GM19438 (cell line): ENCODE data around the gene RAP1GDS1.
"Not testable (repeated sequence)": the region's sequence is repeated elsewhere in the genome, so short reads cannot be mapped to it uniquely, and the experiment has no call there.

ENCODE experiments used
- ATAC-seq: cut with Tn5 transposase; IDR thresholded peaks from one replicate; pipeline ENCODE4 v1.9.1; 2021; ENCODE audit warnings: low read depth; ENCODE audit not compliant: unreplicated experiment

Gene RAP1GDS1

GRCh38 chr4:98345838-98346237 is 84.7 kb downstream of the RAP1GDS1 start:
- ATAC-seq = no peak

- no peak for ATAC-seq
Observed at GRCh38 chr4:98352396-98352795, 91.2 kb downstream of the RAP1GDS1 start.

DNA sequence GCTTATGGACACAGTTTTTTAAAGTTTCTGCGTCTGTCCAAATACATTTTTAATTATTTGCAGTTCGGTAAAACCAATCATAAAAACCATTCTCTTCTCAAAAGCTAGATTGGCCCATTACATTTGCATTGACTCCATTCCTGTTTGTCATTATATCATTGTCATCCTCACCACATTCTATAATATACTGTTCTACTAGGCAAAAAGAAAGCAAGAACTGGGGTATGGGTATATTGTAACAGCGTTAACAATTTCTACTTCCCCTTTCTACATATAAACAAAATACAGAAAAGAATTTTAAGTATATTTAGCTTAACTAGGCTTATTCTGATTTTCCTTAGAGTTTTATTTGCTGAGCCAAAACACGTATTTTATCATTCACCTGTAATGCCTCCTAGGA is 91.8 kb downstream of the RAP1GDS1 start:
- no peak for ATAC-seq

DNA sequence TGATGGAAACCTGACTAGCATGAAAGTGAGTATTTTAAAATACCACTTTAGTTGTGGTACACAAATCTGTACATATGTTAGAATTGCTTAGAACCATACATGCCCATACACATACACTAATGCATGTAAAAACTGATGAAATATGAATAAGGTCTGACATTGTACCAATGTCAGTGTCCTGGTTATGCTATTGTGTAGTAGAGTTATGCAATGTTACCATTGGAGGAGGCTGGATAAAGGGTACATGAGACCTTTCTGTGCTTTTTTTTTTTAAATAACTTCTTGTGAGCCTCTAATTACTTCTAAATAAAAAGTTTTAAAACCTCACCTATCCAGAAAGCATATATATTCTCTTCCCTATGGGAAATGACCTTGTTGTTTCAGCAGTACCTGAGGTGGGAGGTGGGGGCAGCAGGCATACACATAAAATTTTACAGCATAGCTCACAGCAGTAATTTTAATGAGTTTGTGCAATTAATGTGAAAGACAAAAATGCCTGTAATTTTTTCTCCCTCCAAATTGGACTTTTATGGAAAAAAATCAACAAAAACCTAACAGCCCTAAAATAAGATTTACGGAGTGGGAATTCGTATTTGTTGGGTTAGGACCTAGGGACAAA is 97.6 kb downstream of the RAP1GDS1 start:
- no peak for ATAC-seq

GRCh38 chr4:98359646-98360045 is 98.5 kb downstream of the RAP1GDS1 start:
- ATAC-seq = no peak

GRCh38 chr4:98363431-98363830 is 102.2 kb downstream of the RAP1GDS1 start:
- no peak for ATAC-seq

GRCh38 chr4:98366275-98366674 is 105.1 kb downstream of the RAP1GDS1 start:
- ATAC-seq = not testable (repeated sequence)

GRCh38 chr4:98368000-98368399 is 106.8 kb downstream of the RAP1GDS1 start:
- ATAC-seq = not testable (repeated sequence)

DNA sequence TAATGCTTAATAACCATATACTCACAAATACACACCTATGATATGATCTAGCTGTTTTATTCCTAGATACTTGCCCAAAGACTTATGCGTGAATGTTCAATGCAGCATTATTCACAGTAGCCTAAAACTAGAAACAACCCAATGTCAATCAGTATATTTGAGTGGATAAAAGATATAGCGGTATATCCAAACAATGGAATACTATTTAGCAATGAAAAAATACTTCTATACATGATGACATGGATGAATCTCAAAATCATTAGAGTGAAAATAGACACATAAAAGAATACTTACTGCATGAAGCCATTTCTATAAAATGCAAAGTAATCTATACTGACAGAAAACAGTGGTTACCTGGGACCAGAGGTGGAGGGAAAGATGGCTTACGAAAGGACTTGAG is 108.1 kb downstream of the RAP1GDS1 start:
- no peak for ATAC-seq

DNA sequence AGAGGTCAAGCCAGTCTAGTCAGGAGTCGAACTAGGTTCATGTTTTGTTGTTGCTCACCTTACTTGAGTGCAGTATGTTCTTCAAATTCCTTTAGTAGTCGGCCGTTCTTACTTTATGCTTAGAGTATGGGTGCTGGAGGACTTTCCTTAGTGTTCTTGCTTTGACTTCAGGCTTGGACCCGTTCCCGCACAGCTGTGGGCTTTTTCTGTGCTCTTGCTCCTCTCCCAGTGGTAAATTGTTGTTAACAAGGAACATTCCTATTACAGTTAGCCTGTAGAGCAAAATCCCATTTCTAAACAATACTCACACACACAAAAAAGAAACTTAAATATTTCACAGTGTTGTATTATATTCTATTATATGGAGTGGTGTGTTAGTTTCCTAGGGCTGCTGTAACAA is 113.5 kb downstream of the RAP1GDS1 start:
- ATAC-seq = no peak

- ATAC-seq = no peak
Observed at GRCh38 chr4:98377559-98377958, 116.4 kb downstream of the RAP1GDS1 start.

DNA sequence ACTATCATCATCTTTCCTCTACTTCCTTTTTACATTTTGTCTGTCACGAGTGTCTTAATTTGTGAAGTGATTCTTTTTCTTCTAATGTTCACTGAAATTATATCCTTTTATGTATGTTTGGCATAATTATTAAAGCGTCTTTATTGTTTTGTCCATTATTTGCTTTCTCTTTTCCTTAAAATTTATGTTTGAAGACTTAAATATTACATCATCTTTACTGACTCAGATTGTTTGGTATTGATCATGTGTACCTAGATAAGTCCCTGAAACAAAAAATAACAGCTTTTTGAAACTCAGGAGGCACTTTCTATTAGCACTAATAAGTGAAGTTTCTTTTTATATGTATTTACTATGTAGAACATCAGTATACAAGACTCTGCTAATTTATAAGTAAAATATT is 120.1 kb downstream of the RAP1GDS1 start:
- ATAC-seq = no peak

DNA sequence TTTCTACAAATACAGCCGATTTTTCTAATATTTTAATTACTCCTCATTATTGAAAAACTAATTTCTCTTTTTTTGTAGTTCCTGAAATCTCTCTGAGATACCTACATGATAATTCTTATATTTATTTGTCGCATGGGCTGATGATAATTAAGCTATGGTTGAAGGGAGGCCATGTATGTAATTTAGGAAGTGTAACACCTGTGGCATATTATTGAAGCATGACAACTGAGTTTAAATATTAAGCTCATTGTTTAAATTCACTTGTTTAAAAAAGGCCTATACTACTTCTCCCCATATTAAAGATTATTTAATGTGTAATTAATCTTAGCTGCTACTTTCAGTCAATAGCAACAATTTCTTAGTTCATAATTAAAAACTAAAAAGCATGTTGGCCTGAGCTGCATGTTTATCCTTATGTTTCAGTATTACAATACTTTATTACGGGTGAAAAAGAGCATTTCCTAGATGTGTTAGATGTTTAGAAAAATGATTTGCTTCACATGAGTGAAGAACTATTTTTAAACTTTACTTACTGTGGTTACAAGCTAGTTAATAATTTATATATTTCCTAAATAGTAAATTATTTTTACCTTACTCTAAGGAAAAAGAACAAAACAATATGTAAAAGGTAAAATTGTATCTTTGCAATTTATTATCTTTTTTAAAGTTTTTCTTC is 122.4 kb downstream of the RAP1GDS1 start:
- ATAC-seq = peak; percentile 84

DNA sequence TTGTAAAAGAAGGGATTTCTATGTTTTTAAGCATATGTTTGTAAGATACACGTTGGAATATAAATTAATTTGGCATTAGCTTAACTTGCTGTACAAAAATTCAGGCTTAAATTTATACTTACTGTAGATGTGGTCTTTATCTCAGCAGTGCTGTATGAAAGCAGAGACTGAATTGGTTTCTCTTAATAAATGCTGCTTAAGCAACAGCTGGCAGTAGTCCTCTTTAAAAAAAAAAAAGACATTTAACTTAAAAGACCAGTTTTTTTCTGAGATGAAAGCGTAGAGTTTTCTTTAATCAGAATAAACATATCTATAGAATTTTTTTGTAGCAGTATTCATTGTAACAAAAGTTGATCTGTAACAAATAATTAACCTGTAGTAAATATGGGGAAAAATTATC is 124.6 kb downstream of the RAP1GDS1 start:
- no peak for ATAC-seq

DNA sequence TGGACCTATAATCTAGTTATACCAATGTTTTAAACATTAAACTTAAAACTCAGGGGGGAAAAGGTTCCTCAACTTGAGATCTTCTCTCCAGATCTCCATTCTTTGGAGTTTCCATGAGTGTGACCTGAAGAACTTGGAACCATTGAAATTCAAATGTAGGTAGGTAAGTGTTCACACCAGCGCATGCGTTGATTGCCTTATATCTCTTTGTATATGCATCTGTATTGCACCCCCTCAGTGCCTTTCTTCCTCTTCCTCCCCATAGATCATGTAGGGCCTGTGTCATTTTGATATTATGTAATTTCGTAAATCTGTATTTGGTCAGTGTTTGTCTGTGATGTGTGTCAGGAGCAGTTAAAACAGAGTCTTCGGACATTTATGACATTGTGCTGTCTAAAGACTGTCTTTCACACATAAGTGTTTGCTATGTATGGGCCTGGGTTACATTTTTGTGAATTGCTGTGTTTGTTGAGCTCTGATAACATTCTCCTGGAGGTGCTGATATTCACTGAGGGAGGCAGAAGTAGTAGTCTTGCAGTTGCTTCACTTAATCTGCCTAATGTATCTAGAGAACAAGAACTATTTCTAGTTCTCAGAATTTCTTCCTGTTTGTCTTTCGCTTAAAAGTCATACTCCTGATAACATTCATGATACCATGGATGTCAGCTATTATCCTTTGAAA is 126.3 kb downstream of the RAP1GDS1 start:
- ATAC-seq = no peak

- ATAC-seq = no peak
Observed at GRCh38 chr4:98394134-98394533, 132.9 kb downstream of the RAP1GDS1 start.

DNA sequence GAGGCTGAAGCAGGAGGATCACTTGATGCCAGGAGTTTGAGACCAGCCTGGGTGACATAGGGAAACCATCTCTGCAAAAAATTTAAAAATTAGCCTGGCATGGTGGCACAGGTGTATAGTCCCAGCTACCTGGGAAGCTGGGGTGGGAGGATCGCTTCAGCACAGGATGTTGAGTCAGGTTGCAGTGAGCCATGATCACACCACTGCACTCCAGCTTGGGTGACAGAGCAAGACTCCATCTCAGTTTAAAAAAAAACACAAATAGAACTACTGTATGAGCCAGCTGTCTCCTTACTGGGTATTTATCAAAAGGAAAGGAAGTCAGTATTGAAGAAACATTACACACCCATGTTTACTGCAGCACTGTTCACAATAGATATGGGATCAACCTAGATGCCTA is 138.7 kb downstream of the RAP1GDS1 start:
- no peak for ATAC-seq

DNA sequence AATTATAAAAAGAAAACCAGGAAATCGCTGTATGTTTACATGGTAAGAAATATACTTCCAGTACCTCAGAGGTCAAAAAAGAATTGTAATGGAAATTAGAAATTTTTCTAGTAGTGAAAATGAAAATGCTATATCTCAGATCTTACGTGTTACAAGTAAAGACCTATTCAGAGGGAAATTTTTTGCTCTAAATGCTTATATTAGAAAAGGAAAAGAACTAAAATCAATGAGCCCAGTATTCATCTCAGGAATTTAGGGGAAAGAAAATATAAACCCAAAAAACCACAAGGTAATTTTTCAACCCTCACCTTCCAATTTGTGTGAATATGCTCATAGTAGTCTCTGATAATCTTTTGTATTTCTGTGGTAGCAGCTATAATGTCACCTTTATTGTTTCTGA is 145.6 kb downstream of the RAP1GDS1 start:
- ATAC-seq = no peak

DNA sequence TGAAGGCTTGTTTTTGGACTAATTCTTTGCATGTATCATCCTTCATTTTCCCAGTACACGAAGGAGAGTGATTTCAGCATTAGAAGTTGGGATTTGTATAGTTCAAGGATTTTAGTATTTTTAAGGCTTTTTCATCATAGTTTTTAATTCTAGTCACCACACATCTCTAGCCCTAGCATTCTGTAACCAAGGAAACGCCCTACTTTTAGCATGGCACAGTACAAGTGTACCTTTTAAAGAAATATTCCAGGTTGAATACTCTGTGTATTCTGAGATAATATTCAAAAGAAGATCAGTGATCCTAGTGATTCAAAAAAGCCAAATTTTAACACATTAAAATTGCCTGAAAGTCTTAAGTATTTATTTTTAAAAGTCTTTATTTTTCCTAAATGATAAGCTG is 150.5 kb downstream of the RAP1GDS1 start:
- no peak for ATAC-seq

- ATAC-seq = no peak
Observed at GRCh38 chr4:98416844-98417243, 155.7 kb downstream of the RAP1GDS1 start.

GRCh38 chr4:98420151-98420550 is 159.0 kb downstream of the RAP1GDS1 start:
- not testable (repeated sequence) for ATAC-seq

DNA sequence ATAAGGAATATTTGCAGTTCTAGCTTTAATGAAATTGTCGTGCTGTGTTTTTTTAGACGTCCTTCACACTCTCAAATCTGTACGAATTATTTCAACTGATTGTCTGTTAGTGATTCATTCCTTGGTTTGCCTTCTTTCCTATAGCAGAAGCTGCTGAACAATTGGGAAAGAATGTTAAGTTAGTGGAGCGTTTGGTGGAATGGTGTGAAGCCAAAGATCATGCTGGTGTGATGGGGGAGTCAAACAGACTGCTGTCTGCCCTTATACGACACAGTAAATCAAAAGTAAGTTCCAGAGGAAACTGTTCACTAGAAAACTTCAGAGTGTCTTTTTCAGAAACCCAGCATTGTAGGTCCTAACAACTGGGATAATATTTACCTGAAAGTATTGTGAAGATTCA is 159.9 kb downstream of the RAP1GDS1 start:
- no peak for ATAC-seq
